Skeletal muscle satellite cell (primary cell): ENCODE results near the gene SPTLC2.

ENCODE experiments used
- H3K27me3 ChIP-seq: 2 replicates; pipeline ENCODE4 v1.7.0; 2013; ENCODE audit warnings: low read length; ENCODE audit not compliant: control insufficient read depth, insufficient read depth
- H3K36me3 ChIP-seq: 2 replicates; pipeline ENCODE4 v1.7.0; 2013; ENCODE audit warnings: mild to moderate bottlenecking, control low read depth, low read length; ENCODE audit not compliant: insufficient read depth
- H3K4me1 ChIP-seq: 2 replicates; pipeline ENCODE4 v1.7.0; 2013; ENCODE audit warnings: low read length; ENCODE audit not compliant: control insufficient read depth, insufficient read depth
- H3K4me2 ChIP-seq: 2 replicates; pipeline ENCODE4 v1.7.0; 2013; ENCODE audit warnings: mild to moderate bottlenecking, low read length
- H3K4me3 ChIP-seq: 2 replicates; pipeline ENCODE4 v1.7.0; 2013; ENCODE audit warnings: low read length
- H3K9ac ChIP-seq: 2 replicates; pipeline ENCODE4 v1.7.0; 2013; ENCODE audit warnings: mild to moderate bottlenecking, low read depth, low read length, moderate library complexity
- H3K9me3 ChIP-seq: replicated peaks from 2 replicates; pipeline ENCODE4 v1.7.0; 2013; ENCODE audit warnings: mild to moderate bottlenecking, control low read depth, low read length

The SPTLC2 gene

DNA sequence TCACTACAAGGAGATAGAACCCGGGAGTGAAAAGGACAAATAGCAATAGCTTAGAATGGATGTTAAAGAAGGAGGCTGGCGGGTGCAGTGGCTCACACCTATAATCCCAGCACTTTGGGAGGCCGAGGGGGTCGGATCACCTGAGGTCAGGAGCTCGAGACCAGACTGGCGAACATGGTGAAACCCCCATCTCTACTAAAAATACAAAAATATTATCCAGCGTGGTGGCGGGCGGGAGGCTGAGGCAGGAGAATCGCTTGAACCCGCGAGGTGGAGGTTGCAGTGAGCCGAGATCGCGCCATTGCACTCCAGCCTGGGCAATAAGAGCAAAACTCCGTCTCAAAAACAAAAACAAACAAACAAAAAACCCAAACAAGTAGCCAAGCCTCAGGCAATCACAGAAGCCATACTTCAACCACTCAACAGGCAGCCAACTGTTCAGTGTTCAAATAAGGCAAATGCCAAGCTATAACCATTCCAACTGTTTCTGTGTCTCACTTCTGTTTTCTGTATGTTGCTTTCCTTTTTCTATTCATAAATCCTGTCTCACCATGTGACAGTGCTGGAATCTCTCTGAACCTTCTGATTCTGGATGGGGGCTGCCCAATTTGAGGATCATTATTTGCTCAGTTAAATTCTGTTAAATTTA lies 3.9 kb upstream of the SPTLC2 start:
- no peaks in the 10 kb centered on the region for H3K27me3 ChIP-seq
- no peaks in the 10 kb centered on the region for H3K9me3 ChIP-seq
- H3K4me2 ChIP-seq = no peak overlapping the region
- H3K9ac ChIP-seq = no peak overlapping the region
- no peak overlapping the region for H3K4me3 ChIP-seq
- H3K4me1 ChIP-seq = no peaks in the 10 kb centered on the region
- H3K36me3 ChIP-seq = no peaks in the 10 kb centered on the region

DNA sequence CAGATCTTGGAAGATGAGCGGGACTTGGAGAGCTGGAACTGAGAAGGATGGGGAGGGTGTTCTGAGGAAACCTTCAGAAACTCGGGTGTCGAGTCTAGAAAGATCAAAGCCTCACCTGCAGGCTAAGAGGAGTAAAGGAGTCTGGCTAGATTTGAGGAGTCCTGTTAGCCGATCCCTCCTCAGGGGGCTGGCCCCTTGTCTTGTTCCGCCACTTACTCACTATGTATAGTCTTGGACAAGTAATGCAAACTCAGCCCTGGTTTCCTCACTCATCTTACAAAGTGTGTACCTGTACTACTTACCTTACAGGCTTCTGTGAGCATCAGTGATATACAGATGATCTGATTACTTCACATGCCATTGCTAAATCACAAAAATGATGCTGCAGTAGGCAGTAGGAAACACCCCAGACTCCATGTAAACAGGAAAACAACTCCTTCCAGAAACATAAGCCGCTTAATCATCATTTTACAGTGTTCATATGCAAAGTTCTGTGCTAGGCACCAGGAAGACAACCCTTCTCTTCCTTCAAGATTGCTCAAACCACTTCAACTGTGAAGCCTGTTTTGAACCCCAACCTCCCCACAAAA lies 2.0 kb upstream of the SPTLC2 start:
- Histone ChIP-seq H3K27me3 (no peaks in the 10 kb centered on the region), H3K4me3 (no peak overlapping the region), H3K36me3 (no peaks in the 10 kb centered on the region), H3K4me1 (peaks cover 6% of the 10 kb centered on the region), H3K9me3 (no peaks in the 10 kb centered on the region), H3K9ac (no peak overlapping the region), H3K4me2 (no peak overlapping the region)

DNA sequence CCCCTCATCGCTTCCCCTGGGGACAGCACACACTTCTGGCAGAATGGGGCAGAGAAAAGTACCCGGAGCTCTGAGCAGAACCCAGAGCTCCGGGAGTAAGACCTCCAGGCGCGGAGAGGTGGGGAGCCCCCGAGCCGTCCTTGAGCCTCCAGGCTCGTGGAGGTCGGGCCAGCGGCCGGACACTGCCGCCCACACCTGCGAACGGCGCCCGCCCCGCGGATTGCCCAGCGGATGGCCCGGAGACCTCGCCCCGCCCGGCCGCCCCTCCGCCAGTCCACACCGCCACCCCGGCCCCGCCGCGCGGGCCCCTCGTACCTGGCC lies 344 bp downstream of the SPTLC2 start:
- Histone ChIP-seq H3K4me1 (peaks cover 25% of the 10 kb centered on the region), H3K9me3 (no peaks in the 10 kb centered on the region), H3K4me2 (peak overlapping the region; percentile 79), H3K9ac (peak overlapping the region; percentile 94), H3K27me3 (no peaks in the 10 kb centered on the region), H3K36me3 (no peaks in the 10 kb centered on the region), H3K4me3 (peak overlapping the region; percentile 76)

DNA sequence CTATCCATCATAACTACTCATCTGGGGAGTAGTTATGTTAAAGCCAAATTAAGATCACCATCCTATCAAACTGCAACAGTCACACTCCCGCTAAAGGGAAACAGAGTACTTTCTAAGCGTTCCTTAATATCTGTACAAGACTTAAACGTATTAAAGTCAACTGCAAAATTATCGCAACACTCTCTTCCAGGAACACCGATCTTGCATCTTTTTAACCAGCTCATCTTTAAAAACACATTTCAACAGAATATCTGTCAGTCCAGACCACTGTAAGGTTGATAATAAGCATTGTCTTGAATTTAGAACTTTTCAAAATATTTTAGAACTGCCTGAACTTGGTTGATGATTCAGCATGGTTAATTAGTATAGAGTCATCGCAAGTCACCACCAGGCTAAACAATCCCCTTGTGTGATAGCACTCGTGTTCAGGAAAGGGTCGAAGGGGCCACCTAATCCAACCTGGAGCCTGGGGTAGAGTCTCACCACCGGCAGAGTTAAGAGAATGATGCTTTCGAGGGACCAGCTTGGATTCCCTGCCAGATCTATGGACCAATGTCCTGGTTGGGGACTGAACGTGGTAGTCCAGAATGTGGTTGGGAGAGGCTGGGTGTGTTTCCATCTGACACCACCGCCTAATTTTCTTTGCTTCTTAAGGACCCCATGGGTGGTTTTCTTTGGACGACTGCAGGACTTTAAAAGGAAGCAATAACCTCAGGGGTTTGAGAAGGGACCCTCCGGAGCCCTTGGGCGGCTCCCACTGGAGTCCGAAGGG lies 890 bp downstream of the SPTLC2 start:
- Histone ChIP-seq H3K9me3 (no peaks in the 10 kb centered on the region), H3K36me3 (no peaks in the 10 kb centered on the region), H3K9ac (peak overlapping the region; percentile 94), H3K4me2 (peak overlapping the region; percentile 79), H3K4me1 (peaks cover 25% of the 10 kb centered on the region), H3K4me3 (peak overlapping the region; percentile 76), H3K27me3 (no peaks in the 10 kb centered on the region)

DNA sequence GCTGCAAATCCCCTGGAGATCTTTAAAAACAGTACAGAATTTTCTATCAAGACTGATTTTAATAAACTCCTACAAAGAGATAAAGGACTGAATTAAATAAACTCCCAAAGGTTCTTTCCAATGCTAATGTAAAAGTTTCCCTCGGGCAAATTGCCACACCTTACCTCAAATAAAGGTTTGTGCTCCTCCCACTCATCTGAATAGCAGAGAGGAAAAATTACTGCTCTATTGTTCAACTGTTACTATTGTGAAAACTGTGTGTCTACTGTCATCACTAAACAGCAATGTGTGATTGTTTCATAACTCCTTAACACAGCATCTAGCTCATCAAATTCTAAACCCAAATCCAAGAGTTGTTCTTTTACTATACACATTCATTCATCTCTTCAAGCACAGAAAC lies 3.2 kb downstream of the SPTLC2 start:
- H3K36me3 ChIP-seq = no peaks in the 10 kb centered on the region
- peak overlapping the region; percentile 66 for H3K9ac ChIP-seq
- H3K9me3 ChIP-seq = no peaks in the 10 kb centered on the region
- H3K4me3 ChIP-seq = no peak overlapping the region
- H3K4me2 ChIP-seq = peak overlapping the region; percentile 70
- peaks cover 25% of the 10 kb centered on the region for H3K4me1 ChIP-seq
- no peaks in the 10 kb centered on the region for H3K27me3 ChIP-seq

DNA sequence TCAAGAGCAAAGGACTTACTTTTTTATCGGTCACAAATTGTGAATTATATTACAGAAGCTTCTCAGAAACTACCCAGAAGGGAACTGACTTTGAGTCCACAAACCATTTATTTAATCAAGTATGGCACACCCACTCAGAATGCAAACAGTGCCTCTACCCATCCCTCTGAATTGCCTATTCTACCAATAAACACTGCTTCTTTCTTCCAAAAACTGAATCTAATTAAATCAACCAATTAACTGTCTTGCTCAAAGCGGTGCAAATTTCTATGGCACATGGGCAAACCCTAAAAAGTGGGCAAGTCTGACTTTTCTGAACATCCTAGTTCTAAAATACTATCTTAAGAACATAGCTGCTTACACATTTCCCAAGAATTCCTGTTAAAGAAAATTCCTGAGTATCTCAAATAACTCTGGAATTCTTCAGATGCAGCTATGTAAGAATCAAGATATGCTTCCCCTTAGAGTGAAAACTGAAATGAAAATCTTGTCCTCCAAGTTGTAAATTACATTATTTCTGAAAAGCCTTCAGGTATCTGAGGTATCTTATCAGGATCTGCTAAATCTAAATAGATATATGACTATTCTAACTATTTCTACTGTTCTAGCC lies 4.3 kb downstream of the SPTLC2 start:
- peaks cover 25% of the 10 kb centered on the region for H3K4me1 ChIP-seq

DNA sequence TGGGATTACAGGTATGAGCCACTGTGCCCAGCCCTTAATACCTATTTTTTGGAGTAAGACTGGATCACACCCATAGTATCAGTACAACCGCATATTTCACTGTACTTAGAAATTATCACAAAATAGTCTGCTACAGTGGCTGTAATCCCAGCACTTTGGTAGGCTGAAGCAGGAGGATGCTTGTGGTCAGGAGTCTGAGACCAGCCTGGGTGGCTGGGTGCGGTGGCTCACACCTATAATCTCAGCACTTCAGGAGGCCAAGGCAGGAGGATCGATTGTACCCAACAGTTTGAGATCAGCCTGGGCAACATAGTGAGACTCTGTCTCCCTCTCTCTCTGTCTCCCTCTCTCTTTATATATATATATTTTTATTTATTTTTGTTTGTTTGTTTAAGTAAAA lies 5.9 kb downstream of the SPTLC2 start:
- Histone ChIP-seq H3K9ac (no peak overlapping the region), H3K4me1 (peaks cover 25% of the 10 kb centered on the region), H3K9me3 (no peaks in the 10 kb centered on the region), H3K4me2 (no peak overlapping the region), H3K4me3 (no peak overlapping the region), H3K36me3 (no peaks in the 10 kb centered on the region), H3K27me3 (no peaks in the 10 kb centered on the region)

More for the DNA sequence above, 4.3 kb downstream of the SPTLC2 start:
- Histone ChIP-seq H3K36me3 (no peaks in the 10 kb centered on the region), H3K4me3 (peak overlapping the region; percentile 7), H3K4me2 (peak overlapping the region; percentile 70), H3K9me3 (no peaks in the 10 kb centered on the region), H3K27me3 (no peaks in the 10 kb centered on the region), H3K9ac (peak overlapping the region; percentile 66)

DNA sequence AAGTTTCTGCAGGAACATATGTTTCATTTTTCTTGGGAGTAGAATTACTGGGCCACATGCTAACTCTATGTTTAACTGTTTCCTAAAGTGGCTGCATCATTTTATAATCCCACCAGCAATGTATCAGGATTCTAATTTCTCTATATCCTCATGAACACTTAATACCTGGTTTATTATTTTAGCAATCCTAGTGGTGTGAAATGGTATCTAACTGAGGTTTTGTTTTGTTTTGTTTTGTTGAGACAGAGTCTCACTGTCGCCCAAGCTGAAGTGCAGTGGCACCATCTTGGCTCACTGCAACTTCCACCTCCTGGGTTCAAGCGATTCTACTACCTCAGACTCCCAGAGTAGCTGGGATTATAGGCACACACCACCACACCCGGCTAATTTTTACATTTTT lies 6.5 kb downstream of the SPTLC2 start:
- H3K9me3 ChIP-seq = no peaks in the 10 kb centered on the region
- H3K27me3 ChIP-seq = no peaks in the 10 kb centered on the region
- no peak overlapping the region for H3K4me2 ChIP-seq
- H3K4me3 ChIP-seq = no peak overlapping the region
- no peak overlapping the region for H3K9ac ChIP-seq
- no peaks in the 10 kb centered on the region for H3K36me3 ChIP-seq
- H3K4me1 ChIP-seq = peaks cover 23% of the 10 kb centered on the region

DNA sequence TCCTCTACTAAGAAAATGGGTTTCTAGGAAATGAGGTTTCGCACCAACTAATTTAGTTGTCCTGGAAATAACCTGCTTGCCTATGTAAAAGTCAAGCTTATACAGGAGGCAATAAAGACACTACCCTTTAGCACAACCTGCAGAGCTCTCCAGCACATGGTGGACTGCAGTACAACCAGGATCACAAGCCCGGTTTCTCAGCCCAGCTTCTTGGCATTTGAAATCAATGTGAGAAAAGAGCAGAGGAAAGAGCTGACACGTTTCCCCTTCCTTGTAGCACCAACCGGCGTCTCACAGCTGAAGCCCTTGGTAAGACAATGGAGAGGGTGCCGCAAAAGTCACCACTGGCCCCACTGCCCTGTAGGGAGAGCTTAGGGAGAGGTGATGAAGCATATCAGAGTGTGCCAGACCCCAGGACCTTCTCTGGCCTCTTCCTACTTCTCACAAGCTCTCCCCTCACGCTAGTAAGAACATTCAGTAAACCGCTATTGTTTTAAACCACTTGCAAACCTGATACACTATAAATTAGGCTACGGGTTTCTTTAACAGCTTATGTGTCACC lies 8.6 kb downstream of the SPTLC2 start:
- Histone ChIP-seq H3K36me3 (peaks cover 7% of the 10 kb centered on the region), H3K4me3 (no peak overlapping the region), H3K9ac (no peak overlapping the region)

DNA sequence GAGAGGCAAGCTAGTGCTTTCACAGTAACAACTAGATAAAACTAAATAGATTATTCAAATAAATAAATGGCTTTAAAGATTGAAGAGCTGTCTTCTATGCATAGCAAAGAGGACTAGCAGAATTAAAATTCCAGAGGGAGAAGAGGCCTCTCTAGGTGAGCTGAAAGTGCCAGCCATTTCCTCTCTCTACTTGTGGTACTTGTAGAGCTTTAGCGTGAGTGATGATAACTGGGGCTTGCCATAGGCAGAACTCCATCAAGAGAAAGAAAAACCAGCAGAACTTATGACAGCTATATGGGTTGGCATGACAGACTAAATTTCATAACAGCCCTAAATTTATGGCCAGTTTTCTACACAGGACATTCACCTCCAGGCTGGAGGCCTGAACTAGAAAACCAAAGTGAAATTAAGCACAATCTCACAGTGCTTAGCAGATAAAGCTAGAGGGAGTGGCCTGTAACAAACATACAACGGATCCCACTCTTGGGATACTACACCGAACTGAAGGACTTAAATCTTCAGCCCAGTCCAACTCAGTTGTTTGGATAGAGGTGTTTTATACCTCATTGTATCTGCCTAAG lies 11.0 kb downstream of the SPTLC2 start:
- Histone ChIP-seq H3K4me1 (peaks cover 5% of the 10 kb centered on the region), H3K9ac (no peak overlapping the region), H3K36me3 (peaks cover 7% of the 10 kb centered on the region), H3K4me3 (no peak overlapping the region), H3K9me3 (no peaks in the 10 kb centered on the region), H3K27me3 (no peaks in the 10 kb centered on the region), H3K4me2 (no peak overlapping the region)

More for the DNA sequence above, 8.6 kb downstream of the SPTLC2 start:
- H3K9me3 ChIP-seq = no peaks in the 10 kb centered on the region
- H3K4me1 ChIP-seq = peaks cover 18% of the 10 kb centered on the region
- H3K27me3 ChIP-seq = no peaks in the 10 kb centered on the region
- no peak overlapping the region for H3K4me2 ChIP-seq

DNA sequence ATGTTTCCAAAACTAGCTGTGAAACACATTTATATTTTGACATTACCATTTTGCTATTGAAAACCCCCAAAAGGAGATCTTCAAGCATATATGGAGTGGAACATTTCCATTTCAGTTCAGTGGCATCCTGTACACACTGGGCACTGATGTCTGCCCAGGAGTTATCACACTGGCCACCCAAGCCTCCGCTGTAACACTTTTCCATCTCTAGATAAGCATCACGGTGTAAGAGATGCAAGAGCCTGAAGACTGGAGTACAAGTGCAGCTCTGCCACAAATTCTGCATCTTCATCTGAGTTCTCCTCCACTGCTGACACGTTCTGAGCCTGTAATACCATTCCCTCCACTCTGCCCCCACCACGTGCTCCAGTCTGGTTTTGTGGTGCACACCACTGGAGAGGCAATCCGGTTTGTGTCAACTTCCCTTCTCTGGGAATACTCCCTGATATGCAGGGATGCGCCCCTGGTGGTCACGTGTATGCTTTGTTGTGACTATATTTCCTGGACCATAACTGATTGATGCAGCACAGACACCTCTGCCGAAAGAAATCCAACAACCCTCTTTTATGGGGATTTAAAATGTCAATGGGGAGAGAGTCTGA lies 12.7 kb downstream of the SPTLC2 start:
- Histone ChIP-seq H3K9me3 (no peaks in the 10 kb centered on the region), H3K4me3 (no peak overlapping the region), H3K9ac (no peak overlapping the region), H3K4me2 (no peak overlapping the region), H3K27me3 (no peaks in the 10 kb centered on the region), H3K36me3 (peaks cover 7% of the 10 kb centered on the region), H3K4me1 (peaks cover 13% of the 10 kb centered on the region)
